Measurements from ENCODE around the gene PRX. TPM values are rescaled to one million over a fixed set of nuclear protein-coding genes. Genes with fewer than 3 reads are reported as not detected.
A peak's percentile ranks its signal among the peaks of the same experiment; 100 is the strongest.
"Not testable (repeated sequence)": the region's sequence is repeated elsewhere in the genome, so short reads cannot be mapped to it uniquely, and the experiment has no call there.

The PRX gene
- total RNA-seq, 2 donors from 2014 or later = 0.82 to 1.3 TPM

DNA sequence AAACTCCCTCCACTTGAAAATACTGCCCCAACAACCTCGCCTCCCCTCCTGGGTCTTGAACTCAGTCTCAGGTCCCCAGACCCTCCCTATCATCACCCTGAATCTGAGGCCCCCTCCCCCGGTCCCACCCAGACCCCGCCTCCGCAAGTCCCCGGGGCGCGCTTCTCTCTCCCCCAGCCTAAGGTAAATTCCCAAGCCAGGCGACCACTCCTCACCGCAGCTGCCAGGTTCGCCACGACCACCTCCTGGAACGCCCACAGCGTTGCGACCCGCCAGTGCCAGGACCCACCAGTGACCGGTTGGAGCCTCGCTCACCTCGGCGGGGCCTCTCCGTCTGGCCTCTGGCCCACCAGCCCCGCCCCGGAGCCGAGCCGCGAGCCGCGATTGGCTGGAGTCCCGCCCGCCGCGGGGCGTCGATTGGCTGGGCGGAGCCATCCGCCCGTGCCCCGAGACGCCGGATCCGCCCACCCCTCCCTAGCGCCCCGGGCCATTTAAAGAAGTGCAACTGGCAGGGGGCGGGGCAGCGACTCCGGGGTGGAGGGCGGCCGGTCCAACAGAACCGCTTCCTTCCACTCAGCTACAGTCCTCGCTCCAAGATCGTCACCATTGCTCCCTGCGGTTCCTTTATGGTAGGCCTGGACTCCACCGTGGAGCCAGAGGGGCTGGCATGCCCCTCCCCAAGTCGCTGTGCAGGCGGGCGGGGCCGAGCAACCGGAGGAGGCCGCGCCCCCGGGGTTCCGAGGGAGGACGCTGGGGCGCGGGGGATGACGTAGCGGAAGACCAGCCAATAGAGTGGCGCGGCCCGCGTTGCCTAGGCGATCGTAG, 31.0 kb upstream of the PRX start, which contains the start of gene SERTAD3:
SERTAD3 (minus strand) TSS at position 336 of the 825 bp plus-strand sequence. CDS start 2,255 bp downstream, outside the sequence.
- Mint-ChIP-seq H3K36me3 (ENCODE audit: low read depth) (peaks cover 29% of the 10 kb centered on the region), H3K9me3 (no peaks in the 10 kb centered on the region), H3K4me3 (peak within 1 kb of the TSS; percentile 93), H3K4me1 (peaks cover 11% of the 10 kb centered on the region), H3K27ac (peak within 1 kb of the TSS; percentile 91), H3K27me3 (no peaks in the 10 kb centered on the region)
- ATAC-seq (replicated peaks) = peak; percentile 81

DNA sequence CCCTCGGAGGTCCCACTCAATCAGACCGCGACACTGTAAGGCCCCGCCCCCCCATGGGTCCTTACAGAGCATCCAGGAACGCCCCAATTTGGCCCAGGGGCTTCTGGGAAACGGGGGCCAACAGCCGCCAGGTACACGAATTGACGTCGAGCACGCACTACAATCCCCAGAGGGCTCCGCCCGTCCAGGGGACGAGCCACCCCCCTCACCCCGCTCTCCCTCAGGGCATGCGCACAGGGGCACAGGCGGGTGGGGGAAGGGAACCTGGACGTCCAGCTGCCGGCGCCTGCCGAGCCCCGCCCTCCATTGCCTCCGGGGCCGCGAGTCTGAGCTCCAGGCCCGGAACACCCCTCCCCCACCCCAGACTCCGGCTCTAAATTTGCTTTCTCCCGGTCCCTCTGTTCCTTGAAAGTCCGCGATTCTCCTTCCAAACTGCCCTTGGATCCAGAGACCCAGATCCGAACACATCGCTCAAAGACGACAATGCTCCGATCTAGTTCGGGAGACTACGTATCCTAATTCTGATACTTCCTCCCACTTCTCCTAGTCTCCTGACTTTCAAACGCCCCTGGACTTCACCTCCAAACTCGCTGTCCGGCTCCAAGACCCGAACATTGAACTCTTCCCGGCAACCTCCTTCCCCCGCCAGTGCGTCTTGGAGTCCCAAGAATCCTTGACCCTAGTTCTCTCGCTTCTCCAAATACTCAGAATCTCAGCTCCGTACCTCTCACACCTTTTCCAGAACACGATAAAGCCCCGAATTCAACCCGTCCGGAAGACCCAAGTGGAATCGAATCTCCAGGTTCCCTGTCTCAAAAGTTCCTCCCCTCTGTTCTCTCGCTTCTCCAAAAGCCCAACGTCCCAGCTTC, 30.2 kb upstream of the PRX start:
- Mint-ChIP-seq H3K36me3 (ENCODE audit: low read depth) (peaks cover 29% of the 10 kb centered on the region), H3K9me3 (no peaks in the 10 kb centered on the region), H3K27ac (peak overlapping the region; percentile 91), H3K4me3 (peak overlapping the region; percentile 93), H3K27me3 (no peaks in the 10 kb centered on the region), H3K4me1 (peaks cover 11% of the 10 kb centered on the region)
- peak; percentile 83 for ATAC-seq (replicated peaks)

DNA sequence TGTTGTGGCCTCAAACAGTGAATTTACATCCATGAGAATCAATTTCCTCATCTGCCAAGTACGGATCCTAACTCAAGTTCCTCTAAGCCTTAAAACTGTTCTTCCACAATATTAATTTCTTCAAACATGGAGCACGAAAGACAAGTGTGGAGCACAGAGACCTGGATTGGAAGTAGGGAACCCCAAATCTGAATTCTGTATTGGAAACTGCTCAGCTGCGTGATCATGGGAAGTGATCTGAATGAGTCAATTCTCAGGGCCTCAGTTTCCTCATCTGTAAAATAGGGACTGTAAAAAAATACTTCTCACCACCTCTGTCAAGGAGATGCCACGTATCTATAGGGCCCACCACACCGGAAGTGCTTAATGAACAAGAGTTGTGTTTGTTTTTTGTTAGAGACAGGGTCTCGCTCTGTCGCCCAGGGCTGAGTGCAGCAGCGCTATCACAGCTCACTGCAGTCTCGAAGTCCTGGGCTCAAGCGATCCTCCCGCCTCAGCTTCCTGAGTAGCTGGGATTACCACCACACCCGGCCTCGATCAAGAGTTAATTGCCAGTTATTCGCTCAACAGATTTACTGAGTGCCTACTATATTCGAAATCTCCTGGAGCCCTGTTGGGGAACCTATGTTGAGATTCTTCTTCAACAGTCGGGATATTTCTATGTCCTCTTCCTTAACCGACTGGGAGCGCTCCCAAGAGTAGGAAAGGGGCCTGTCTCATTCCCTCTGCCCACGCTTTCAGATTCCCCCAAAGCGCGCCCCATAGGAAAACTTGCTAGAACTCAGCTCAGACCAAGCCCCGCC, 29.4 kb upstream of the PRX start:
- Mint-ChIP-seq H3K4me3 (peak overlapping the region; percentile 93), H3K27ac (peak overlapping the region; percentile 91), H3K27me3 (no peaks in the 10 kb centered on the region), H3K9me3 (no peaks in the 10 kb centered on the region), H3K4me1 (peaks cover 11% of the 10 kb centered on the region), H3K36me3 (ENCODE audit: low read depth) (peaks cover 29% of the 10 kb centered on the region)
- no peak for ATAC-seq (replicated peaks)

DNA sequence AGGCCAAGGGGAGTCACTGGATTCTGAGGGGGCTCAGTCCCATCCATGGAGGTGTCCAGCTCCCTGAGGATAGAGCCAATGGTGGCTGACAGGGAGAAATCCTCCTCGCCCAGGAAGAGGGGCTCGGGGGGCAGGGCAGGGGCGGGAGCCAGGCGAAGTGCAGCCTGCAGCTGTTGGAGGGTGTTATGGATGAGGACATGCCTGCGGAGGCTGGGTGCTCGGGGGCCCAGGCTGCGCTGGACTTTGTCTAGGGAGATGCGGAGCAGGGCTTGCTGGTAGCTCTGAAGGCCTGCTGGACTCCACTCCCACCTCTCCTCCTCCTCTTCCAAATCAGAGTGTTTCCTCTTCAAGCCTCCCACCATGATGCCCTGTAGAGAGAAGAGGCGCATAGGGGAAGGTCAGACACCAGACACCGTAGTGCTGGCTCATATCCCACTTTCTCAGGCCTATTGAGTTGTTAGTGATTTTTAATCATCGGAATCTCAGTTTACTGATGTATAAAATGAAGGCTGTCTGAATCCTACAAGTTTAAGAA, 28.6 kb upstream of the PRX start:
- no peaks in the 10 kb centered on the region for H3K9me3 Mint-ChIP-seq
- H3K36me3 Mint-ChIP-seq (ENCODE audit: low read depth) = peaks cover 29% of the 10 kb centered on the region
- H3K4me3 Mint-ChIP-seq = peak overlapping the region; percentile 93
- peak overlapping the region; percentile 91 for H3K27ac Mint-ChIP-seq
- H3K27me3 Mint-ChIP-seq = no peaks in the 10 kb centered on the region
- peaks cover 11% of the 10 kb centered on the region for H3K4me1 Mint-ChIP-seq
- ATAC-seq (replicated peaks) = no peak

DNA sequence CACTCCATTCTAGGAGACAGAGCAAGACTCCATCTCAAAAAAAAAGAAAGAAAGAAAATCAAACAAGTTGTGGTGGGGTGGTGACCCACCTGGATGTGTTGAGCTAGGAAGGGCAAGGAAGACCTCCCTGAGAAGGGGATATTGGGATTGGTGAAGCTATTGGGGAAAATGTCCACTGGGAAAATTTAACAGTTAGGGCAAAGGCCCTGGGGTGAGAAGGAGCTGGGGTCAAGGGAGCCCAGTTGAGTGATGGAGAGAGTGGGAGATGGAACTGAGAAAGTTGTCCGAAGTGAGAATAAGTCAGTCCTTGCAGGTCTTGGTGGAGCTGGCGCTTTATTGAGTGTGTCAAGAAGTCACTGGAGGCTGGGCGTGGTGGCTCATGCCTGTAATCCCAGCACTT, 25.1 kb upstream of the PRX start:
- Mint-ChIP-seq H3K9me3 (no peaks in the 10 kb centered on the region), H3K36me3 (ENCODE audit: low read depth) (peaks cover 29% of the 10 kb centered on the region), H3K27ac (peak overlapping the region; percentile 5), H3K27me3 (no peaks in the 10 kb centered on the region), H3K4me1 (peaks cover 9% of the 10 kb centered on the region), H3K4me3 (no peak overlapping the region)
- ATAC-seq (replicated peaks) = no peak

DNA sequence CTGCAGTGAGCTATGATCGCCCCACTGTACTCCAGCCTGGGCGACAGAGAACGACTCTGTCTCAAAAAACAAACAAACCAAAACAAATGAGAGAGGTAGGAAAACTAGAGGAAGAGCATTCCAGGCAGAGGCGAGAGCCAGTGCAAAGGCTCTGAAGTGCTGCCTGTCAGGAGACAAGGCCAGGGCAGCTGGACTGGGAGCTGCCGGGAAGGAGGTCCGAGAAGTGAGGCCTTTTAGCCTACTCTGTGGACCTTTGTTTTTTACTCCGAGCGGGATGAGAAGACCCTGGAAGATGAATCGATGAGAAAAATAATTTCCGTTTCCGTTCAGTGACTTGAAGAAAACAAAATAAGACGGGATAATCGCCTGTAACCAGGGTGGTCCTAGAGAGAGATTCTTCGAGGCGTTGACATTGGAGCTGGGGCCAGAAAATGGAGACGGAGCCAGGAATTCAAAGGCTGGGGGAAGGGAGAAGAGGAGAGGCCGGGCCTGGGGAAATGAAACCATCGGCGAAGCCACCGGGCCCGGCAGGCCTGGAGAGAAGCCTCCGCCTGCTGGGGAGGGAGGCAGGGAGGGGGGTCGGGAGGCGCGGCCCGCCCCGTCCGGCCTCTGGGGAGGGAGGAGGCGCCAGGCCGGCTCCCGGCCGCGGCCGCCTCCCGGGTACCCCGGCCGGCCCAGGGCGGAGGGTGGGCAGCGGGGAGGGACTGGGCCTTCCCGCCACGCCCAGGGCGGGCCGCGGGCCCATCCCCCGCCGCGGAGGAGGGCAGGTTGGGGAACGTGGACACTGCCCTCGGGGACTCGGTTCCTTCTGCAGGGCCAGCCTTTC, 20.4 kb upstream of the PRX start:
- Mint-ChIP-seq H3K4me3 (peak overlapping the region; percentile 87), H3K9me3 (no peaks in the 10 kb centered on the region), H3K36me3 (ENCODE audit: low read depth) (no peaks in the 10 kb centered on the region), H3K4me1 (peaks cover 7% of the 10 kb centered on the region), H3K27me3 (no peaks in the 10 kb centered on the region), H3K27ac (peak overlapping the region; percentile 96)
- peak; percentile 96 for ATAC-seq (replicated peaks)

DNA sequence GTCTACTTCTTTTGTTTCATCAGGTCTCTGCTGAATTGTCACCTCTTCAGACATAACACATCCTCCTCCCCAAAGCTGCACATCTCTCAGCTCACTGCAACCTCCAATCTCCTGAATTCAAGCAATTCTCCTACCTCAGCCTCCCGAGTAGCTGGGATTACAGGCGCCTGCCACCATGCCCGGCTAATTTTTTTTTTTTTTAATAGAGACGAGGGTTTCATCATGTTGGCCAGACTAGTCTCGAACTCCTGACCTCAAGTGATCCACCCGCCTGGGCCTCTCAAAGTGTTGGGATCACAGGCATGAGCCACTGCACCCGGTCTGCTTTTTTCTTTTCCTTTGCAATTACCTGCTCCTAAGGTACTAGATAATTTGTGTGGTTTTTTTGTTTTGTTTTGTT, 19.6 kb upstream of the PRX start:
- not testable (repeated sequence) for ATAC-seq (replicated peaks); H3K36me3 Mint-ChIP-seq (ENCODE audit: low read depth); H3K9me3 Mint-ChIP-seq; H3K27me3 Mint-ChIP-seq; H3K4me1 Mint-ChIP-seq
- Mint-ChIP-seq H3K4me3 (peak overlapping the region; percentile 87), H3K27ac (peak overlapping the region; percentile 96)

DNA sequence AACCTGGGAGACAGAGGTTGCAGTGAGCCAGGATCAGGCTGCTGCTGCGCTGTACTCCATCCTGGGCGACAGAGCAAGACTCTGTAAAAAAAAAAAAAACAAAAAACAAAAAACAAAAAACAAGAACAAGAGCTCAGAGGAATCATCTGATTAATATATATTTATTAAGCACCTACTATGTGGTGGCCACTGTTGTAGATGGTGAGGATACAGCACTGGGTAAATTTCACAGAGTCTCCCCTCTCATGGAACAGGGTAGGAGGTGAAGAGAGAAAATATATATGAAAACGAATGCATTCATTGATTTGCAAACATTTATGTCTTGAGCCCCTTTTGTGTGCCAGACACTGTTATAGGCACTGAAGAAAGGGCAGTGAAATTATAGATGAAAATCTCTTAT, 18.5 kb upstream of the PRX start:
- ATAC-seq (replicated peaks) = no peak
- peaks cover 7% of the 10 kb centered on the region for H3K4me1 Mint-ChIP-seq
- no peak overlapping the region for H3K4me3 Mint-ChIP-seq
- no peaks in the 10 kb centered on the region for H3K27me3 Mint-ChIP-seq
- no peak overlapping the region for H3K27ac Mint-ChIP-seq
- no peaks in the 10 kb centered on the region for H3K9me3 Mint-ChIP-seq
- no peaks in the 10 kb centered on the region for H3K36me3 Mint-ChIP-seq (ENCODE audit: low read depth)

DNA sequence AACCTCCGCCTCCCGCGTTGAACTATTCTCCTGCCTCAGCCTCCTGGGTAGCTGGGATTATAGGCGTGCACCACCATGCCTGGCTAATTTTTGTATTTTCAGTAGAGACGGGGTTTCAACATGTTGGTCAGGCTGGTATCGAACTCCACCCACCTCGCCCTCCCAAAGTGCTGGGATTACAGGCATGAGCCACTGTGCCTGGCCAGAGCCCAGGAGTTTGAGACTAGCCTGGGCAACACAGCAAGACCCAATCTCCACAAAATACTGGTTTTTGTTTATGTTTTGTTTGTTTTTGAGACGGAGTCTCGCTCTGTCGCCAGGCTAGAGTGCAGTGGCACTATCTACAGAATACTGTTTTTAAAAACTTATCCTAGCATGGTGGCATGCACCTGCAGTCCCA, 17.1 kb upstream of the PRX start:
- not testable (repeated sequence) for H3K4me1 Mint-ChIP-seq; H3K27ac Mint-ChIP-seq; ATAC-seq (replicated peaks); H3K9me3 Mint-ChIP-seq; H3K4me3 Mint-ChIP-seq; H3K36me3 Mint-ChIP-seq (ENCODE audit: low read depth); H3K27me3 Mint-ChIP-seq

DNA sequence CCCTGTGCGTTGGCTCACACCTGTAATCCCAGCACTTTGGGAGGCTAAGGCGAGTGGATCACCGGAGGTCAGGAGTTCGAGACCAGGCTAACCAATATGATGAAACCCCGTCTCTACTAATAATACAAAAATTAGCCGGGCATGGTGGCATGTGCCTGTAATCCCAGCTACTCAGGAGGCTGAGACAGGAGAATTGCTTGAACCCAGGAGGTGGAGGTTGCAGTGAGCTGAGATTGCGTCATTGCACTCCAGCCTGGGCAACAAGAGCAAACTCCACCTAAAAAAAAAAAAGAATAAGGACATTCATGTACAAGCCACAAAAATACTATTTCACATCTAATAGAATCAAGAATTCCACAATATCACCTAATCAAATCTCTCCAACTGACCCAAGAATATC, 15.0 kb upstream of the PRX start:
- not testable (repeated sequence) for H3K27me3 Mint-ChIP-seq, H3K4me3 Mint-ChIP-seq

DNA sequence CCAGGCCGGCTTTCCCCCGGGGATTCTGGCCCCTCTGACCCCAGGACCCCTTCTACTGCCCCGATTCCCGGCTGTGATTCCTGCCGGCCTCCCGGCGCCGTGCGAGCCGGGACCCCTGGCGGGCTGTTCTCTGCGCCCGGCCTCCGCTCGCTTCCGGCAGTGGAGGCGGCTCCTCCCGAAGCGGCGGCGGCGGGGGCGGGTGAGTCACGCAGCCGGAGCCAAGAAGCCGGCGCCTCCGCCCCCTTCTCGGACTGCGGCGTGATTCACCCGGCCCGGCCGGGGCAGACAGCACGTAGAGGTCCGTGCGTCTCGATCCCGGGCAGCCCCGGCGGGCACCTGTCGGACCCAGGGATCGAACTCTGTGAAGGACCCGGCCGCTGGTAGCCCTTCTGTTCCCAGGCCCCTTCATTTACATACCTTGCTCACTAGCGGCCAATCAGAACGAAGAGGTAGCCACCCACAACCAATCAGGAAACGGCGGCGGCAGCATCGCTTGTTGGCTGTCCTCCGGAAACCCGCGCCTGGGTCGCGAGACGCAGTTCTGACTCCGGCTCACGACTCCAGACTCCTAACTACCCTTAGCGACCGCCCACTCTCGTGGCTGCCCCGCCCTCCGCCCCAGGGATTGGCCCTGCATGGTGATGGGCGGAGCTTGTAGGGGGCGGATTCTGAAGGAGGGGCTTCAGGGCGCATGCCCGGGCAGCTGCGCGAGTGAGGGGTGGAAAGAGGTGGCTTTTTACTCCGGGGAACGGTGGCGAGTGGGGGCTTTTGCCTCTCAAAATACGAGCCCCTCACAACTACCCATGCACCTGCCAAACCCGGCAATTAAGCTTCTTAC, 12.5 kb upstream of the PRX start, which contains the start of gene SERTAD1:
SERTAD1 (minus strand) TSS at position 543 of the 838 bp plus-strand sequence. CDS start 2,446 bp downstream, outside the sequence.
- H3K9me3 Mint-ChIP-seq = no peaks in the 10 kb centered on the region
- H3K36me3 Mint-ChIP-seq (ENCODE audit: low read depth) = peaks cover 48% of the 10 kb centered on the region
- H3K4me3 Mint-ChIP-seq = peak within 1 kb of the TSS; percentile 98
- peaks cover 3% of the 10 kb centered on the region for H3K4me1 Mint-ChIP-seq
- peak; percentile 85 for ATAC-seq (replicated peaks)
- no peaks in the 10 kb centered on the region for H3K27me3 Mint-ChIP-seq
- peak within 1 kb of the TSS; percentile 97 for H3K27ac Mint-ChIP-seq

More for the DNA sequence above, 15.0 kb upstream of the PRX start:
- H3K9me3 Mint-ChIP-seq; H3K4me1 Mint-ChIP-seq; ATAC-seq (replicated peaks); H3K27ac Mint-ChIP-seq: not testable (repeated sequence)
- H3K36me3 Mint-ChIP-seq (ENCODE audit: low read depth) = peaks cover 26% of the 10 kb centered on the region

DNA sequence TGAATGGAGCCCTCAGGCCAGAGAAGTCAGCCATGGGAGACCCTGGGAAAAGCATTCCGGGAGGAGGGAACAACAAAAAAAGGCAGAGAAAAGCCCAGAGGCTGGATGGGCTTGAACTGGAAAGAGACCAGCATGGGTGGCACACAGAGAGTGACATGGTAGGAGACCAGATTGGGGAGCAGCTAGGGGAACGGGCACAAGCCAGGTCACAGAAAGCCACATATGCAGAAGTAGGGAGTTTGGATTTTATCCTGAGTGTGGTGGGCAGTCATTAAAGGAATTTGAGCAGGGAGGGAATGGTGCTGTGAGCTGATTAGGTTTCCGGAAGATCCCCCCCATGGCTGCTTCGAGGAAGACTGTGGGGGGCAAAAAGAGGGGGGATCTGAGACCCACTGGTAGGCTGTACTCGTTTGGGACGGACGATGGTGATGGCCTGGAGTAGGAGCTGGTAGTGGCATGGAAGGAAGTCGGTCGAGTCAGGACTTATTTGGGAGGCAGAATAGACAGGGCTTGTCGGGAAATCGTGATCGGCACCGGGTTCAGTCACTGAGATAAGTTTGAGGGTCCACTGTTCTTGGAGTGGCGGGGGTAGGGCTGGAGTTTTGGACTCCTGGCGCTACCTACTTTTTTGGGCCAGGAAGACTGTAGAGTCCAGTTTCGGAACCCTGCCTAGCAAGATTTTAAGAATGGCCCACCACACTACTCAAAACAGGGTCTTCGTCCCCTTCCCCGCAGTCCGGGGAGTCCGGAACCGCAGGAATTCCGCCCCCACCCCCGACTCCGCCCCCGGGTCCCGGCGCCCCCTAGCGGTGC, 11.7 kb upstream of the PRX start:
- no peaks in the 10 kb centered on the region for H3K9me3 Mint-ChIP-seq
- peaks cover 5% of the 10 kb centered on the region for H3K4me1 Mint-ChIP-seq
- peak overlapping the region; percentile 98 for H3K4me3 Mint-ChIP-seq
- peak overlapping the region; percentile 97 for H3K27ac Mint-ChIP-seq
- H3K27me3 Mint-ChIP-seq = no peaks in the 10 kb centered on the region
- peaks cover 48% of the 10 kb centered on the region for H3K36me3 Mint-ChIP-seq (ENCODE audit: low read depth)
- ATAC-seq (replicated peaks) = no peak
